Measurements from ENCODE around the gene KLF3. TPM values are rescaled to one million over a fixed set of nuclear protein-coding genes. Genes with fewer than 3 reads are reported as not detected.
A peak's percentile ranks its signal among the peaks of the same experiment; 100 is the strongest.

Gene KLF3
- total RNA-seq, 1 donor, result 41.8 TPM

DNA sequence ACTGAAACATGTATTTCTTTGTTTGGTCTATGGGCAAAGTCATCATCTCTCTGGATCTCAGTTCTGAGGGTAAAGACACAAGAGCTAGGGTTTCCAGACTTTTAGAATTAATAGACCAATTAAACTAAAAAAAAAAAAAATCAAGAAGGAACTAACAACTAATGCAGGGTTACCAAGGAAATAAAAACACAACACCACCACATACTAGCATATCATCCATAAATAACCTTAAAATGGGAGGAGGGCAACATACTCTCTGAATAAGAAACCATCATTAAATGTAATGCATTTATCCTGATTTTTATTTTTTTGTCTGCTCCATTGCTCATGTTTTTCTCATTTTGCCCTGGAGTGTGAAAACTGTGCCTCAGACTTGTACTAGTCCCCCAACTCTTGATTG, 33.5 kb upstream of the KLF3 start:
- H3K4me3 ChIP-seq (ENCODE audit: low read depth, low read length), result no peak overlapping the region
- TF ChIP-seq, protein P1, sequence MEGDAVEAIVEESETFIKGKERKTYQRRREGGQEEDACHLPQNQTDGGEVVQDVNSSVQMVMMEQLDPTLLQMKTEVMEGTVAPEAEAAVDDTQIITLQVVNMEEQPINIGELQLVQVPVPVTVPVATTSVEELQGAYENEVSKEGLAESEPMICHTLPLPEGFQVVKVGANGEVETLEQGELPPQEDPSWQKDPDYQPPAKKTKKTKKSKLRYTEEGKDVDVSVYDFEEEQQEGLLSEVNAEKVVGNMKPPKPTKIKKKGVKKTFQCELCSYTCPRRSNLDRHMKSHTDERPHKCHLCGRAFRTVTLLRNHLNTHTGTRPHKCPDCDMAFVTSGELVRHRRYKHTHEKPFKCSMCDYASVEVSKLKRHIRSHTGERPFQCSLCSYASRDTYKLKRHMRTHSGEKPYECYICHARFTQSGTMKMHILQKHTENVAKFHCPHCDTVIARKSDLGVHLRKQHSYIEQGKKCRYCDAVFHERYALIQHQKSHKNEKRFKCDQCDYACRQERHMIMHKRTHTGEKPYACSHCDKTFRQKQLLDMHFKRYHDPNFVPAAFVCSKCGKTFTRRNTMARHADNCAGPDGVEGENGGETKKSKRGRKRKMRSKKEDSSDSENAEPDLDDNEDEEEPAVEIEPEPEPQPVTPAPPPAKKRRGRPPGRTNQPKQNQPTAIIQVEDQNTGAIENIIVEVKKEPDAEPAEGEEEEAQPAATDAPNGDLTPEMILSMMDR (IDR thresholded peaks at IDR 0.05; ENCODE audit: insufficient read depth, low read length), result no peak
- no peak for DNase-seq (ENCODE audit: low read depth)

DNA sequence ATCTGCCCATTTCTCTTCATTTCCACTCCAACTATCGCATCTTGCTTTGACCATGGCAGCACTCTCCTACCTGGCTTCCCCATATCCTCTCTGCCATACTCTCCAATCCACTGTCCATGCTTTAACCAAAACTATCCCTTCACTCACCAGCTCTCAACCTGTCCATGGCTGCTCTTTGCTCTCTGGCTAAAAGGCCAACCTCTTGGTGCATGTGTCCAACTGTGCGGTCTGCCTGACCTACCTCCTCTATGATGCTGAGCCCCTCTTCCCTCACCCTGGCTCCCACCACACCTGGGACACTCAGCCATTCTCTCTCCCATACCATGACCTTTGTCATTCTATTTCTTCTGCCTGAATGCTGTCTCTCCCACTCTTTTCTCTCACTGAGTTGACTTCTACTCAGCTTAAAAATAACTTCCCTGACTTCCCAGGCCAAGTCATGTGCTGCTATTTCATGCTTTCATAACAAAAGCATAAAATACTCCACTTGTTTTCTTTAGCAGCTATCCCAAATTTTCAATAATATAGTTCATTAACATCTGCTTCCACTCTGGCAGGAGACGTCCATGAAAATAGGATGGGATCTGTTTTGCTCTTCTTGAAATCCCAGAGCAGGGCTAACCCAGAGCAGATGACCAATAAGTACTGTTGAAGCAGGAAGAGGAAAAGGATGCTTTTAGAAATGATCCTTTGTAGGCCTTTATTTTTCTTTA, 29.8 kb upstream of the KLF3 start:
- peak; percentile 14 for DNase-seq (ENCODE audit: low read depth)
- H3K4me3 ChIP-seq (ENCODE audit: low read depth, low read length), result no peak overlapping the region
- TF ChIP-seq, protein P1 (IDR thresholded peaks at IDR 0.05; ENCODE audit: insufficient read depth, low read length), result no peak

DNA sequence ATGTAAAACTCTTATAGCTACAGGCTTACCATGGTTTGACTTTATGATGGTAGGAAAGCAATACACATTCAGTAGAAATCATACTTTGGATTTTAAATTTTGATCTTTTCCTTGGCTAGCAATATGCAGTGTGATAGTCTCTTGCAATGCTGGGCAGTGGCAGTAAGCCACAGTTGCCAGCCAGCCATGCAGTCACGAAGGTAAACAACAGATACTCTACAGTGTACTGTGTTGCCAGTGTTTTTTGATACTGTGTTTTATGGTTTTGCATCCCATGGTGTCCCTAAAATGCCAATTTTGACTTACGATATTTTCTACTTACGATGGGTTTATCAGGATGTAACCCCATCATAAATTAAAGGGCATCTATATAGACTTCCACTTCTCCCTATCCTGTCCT, 24.8 kb upstream of the KLF3 start:
- no peak for DNase-seq (ENCODE audit: low read depth)
- TF ChIP-seq, protein P1 (IDR thresholded peaks at IDR 0.05; ENCODE audit: insufficient read depth, low read length), result no peak
- H3K4me3 ChIP-seq (ENCODE audit: low read depth, low read length), result no peak overlapping the region

DNA sequence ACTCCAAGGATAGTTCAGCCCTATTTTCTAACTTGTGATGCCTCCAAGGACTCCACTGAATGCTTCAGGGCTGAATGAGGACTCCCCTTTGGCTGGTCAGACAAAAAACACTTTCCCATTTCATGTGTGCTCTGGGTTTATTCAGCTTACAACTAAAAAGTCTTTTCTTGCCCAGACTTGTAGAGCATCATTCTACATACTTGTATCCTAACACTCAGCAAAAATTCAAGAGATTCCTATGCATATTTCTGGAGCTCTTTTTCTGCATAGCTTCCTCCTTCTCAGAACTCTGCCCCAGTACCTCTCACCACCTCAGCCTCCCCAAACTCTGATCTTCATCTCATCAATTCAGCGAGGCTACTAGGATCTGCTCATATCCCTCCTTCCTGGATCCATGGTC, 22.2 kb upstream of the KLF3 start:
- H3K4me3 ChIP-seq (ENCODE audit: low read depth, low read length), result no peak overlapping the region
- TF ChIP-seq, protein P1 (IDR thresholded peaks at IDR 0.05; ENCODE audit: insufficient read depth, low read length), result no peak
- no peak for DNase-seq (ENCODE audit: low read depth)

DNA sequence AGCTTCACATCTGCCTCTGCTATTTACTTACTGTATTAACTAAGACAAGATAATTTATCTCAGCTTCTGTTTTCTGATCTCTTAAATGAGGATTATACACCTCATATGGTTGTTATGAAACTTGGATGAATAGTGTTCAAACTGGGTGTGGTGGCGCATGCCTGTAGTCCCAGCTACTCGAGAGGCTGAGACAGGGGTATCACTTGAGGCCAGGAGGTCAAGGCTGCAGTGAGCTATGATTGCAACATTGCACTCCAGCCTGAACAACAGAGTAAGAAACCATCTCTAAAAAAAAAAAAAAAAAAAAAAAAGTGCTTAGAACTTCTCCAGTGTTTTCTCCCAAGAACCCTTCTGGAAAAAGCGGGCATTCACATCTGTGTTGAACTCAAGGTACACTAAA, 19.8 kb upstream of the KLF3 start:
- no peak for DNase-seq (ENCODE audit: low read depth)
- no peak overlapping the region for H3K4me3 ChIP-seq (ENCODE audit: low read depth, low read length)
- TF ChIP-seq, protein P1 (IDR thresholded peaks at IDR 0.05; ENCODE audit: insufficient read depth, low read length), result no peak

DNA sequence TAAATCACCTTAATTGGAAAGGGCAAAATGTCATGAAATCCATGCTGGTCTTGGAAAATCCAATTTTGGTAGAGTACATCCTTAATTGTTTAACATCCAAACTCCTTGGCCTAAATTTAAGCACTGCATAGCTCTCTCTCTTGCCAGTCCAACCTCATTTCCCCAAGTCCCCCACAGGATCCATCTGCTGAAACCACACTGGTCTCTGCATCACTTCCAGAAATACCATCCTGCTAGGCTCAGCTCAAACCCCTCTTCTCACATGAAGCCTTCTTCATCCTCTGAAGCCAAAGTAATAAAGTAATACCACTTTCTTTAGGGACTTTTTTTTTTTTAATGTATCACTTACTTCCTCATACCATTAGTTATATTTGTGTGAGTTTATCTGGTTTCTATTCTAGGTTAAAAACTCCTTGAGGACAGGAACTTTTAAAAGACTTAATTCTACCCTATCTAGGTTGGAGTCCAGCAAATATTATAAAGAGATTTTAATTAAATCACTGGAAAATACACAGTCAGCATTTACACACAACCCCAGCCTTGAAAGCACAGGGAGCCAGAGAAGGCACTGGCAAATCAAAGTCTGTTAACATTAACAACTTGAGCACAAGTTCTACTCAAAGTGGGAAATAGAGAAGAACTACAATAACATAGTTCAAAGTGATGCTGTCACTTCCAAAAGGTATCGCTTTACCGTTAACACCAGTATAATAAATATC, 16.7 kb upstream of the KLF3 start:
- DNase-seq (ENCODE audit: low read depth), result no peak
- no peak overlapping the region for H3K4me3 ChIP-seq (ENCODE audit: low read depth, low read length)
- TF ChIP-seq, protein P1 (IDR thresholded peaks at IDR 0.05; ENCODE audit: insufficient read depth, low read length), result no peak
